ENCODE results near the gene MDH2. TPM values are rescaled to one million over a fixed set of nuclear protein-coding genes. Genes with fewer than 3 reads are reported as not detected.

MDH2 gene
- total and polyA plus RNA-seq, 2 of the 8 experiments (the other 6 are each of a cell fraction or from before 2014, with no cell fraction given) = 203 to 254 TPM

GRCh38 chr7:76011442-76011861 is 36.5 kb upstream of the MDH2 start:
- no peak for TF ChIP-seq ASH2L (IDR thresholded peaks at IDR 0.05; ENCODE audit: low read length)
- no peak for TF ChIP-seq RFX5 (IDR thresholded peaks at IDR 0.05; ENCODE audit: borderline replicate concordance, low read depth, low read length)
- no peak for TF ChIP-seq POLR2AphosphoS5 (IDR thresholded peaks at IDR 0.05; ENCODE audit: low read depth, low read length)
- TF ChIP-seq KDM1A (IDR thresholded peaks at IDR 0.05; ENCODE audit: borderline replicate concordance, low read length) = no peak
- no peak for TF ChIP-seq SP2 (IDR thresholded peaks at IDR 0.05; ENCODE audit: low read length)
- no peak for TF ChIP-seq SUZ12 (IDR thresholded peaks at IDR 0.05; ENCODE audit: low read length)
- no peak for TF ChIP-seq NRF1 (IDR thresholded peaks at IDR 0.05; ENCODE audit: low read depth, low read length)
- no peak for TF ChIP-seq EGR1 (IDR thresholded peaks at IDR 0.05; ENCODE audit: borderline replicate concordance, low read depth, low read length)
- no peak for TF ChIP-seq RBBP5 (IDR thresholded peaks at IDR 0.05; ENCODE audit: borderline replicate concordance, low read depth, low read length)
- CTCF ChIA-PET (ENCODE audit: partially characterized antibody) = interaction anchor here (0.8 to 5.3 kb wide), 4 partner anchors 9 to 145 kb away, joined by 3 to 43 read pairs (median 4); no protein-coding TSS in a partner anchor

More at GRCh38 chr7:76011442-76011861, 36.5 kb upstream of the MDH2 start:
- Histone ChIP-seq H3K79me1 (ENCODE audit: low read depth, low read length) (no peaks in the 10 kb centered on the region), H3K14ac (ENCODE audit: insufficient read length) (no peak overlapping the region), H3K79me2 (ENCODE audit: control insufficient read depth in 1 of 2, insufficient read depth in 2 of 2, low read length in 2 of 2) (no peaks in the 10 kb centered on the region), H4K20me1 (replicated peaks in 1 of 2; ENCODE audit: control insufficient read depth in 1 of 2, insufficient read depth in 2 of 2, low read length in 2 of 2) (no peaks in the 10 kb centered on the region), H3K23ac (ENCODE audit: insufficient read length) (no peak overlapping the region), H3K27ac (ENCODE audit: low read depth, low read length) (no peak overlapping the region), H2BK12ac (ENCODE audit: low read depth, low read length) (no peak overlapping the region), H4K8ac (ENCODE audit: extremely low read depth, insufficient read depth, low read length) (no peak overlapping the region), H3K4me1 (replicated peaks in 1 of 4; ENCODE audit: control insufficient read depth in 3 of 4, insufficient read depth in 4 of 4, low read length in 3 of 4) (no peaks in the 10 kb centered on the region), H3K18ac (ENCODE audit: extremely low read depth, low read length) (no peak overlapping the region), H3K4me2 (ENCODE audit: insufficient read depth in 1 of 2, low read depth in 2 of 2, low read length in 2 of 2) (no peak overlapping the region), H3K9ac (replicated peaks in 1 of 4; ENCODE audit: extremely low read depth in 1 of 4, low read depth in 3 of 4, low read length in 3 of 4) (no peak overlapping the region), H3K4ac (replicated peaks; ENCODE audit: insufficient read length, low read depth, low read length) (no peak overlapping the region), H3K56ac (replicated peaks; ENCODE audit: insufficient read length, low read depth, low read length) (no peak overlapping the region), H3K9me3 (ENCODE audit: insufficient read depth in 2 of 2, low read depth in 1 of 2, low read length in 1 of 2) (no peaks in the 10 kb centered on the region), H3K36me3 (ENCODE audit: control insufficient read depth in 2 of 4, insufficient read depth in 4 of 4, low read length in 3 of 4) (no peaks in the 10 kb centered on the region), H3K4me3 (ENCODE audit: extremely low read depth in 1 of 4, insufficient read depth in 2 of 4, low read depth in 3 of 4, low read length in 4 of 4) (no peak overlapping the region), H2AK5ac (ENCODE audit: low read depth, low read length) (no peak overlapping the region), H4K5ac (ENCODE audit: insufficient read length, low read depth, low read length) (no peak overlapping the region), H2BK5ac (ENCODE audit: low read depth, low read length) (no peak overlapping the region), H4K91ac (replicated peaks; ENCODE audit: insufficient read length, low read length) (no peak overlapping the region), H2AFZ (ENCODE audit: low read length) (no peak overlapping the region), H3K27me3 (replicated peaks in 1 of 4; ENCODE audit: control insufficient read depth in 3 of 4, extremely low read depth in 1 of 4, insufficient read depth in 3 of 4, low read length in 3 of 4) (no peaks in the 10 kb centered on the region), H3K23me2 (ENCODE audit: low read depth, low read length) (no peaks in the 10 kb centered on the region), H2BK20ac (ENCODE audit: low read length) (no peak overlapping the region), H2BK15ac (ENCODE audit: low read length) (no peak overlapping the region), H2BK120ac (replicated peaks; ENCODE audit: low read depth, low read length) (no peak overlapping the region)
- FAIRE-seq (no peak), DNase-seq (ENCODE audit: low read depth in 1 of 2, low spot score in 2 of 2) (no peak)
- POLR2A ChIA-PET (ENCODE audit: partially characterized antibody) = interaction anchor here (0.6 to 1.5 kb wide), 3 partner anchors 35 to 96 kb away, joined by 3 to 8 read pairs (median 4); partner anchors contain the start of genes MDH2, POR and STYXL1
- 89% methylated on average over 8 of the region's 8 CpGs; no CpG with 5 or more reads in 1 of the 2 experiments for WGBS, 2 experiments (ENCODE audit: extremely low coverage in 1 of 2, insufficient coverage in 1 of 2, insufficient read length in 1 of 2, insufficient replicate concordance in 2 of 2, low coverage in 1 of 2, low lambda C conversion rate in 2 of 2, missing lambda C conversion rate in 1 of 2)
